Measurements from ENCODE around the gene LIPC.

GRCh38 chr15:58517682-58518525 is 86.1 kb downstream of the LIPC start:
- TF ChIP-seq EZH2 (IDR thresholded peaks at IDR 0.05; ENCODE audit: insufficient read depth, poor library complexity, severe bottlenecking) (no peak), EZH2phosphoT487 (IDR thresholded peaks at IDR 0.05; ENCODE audit: insufficient read depth, low read depth) (no peak)

Measured in GM23248 (cell line).